Astrocyte of the spinal cord (primary cell): ENCODE measurements around the gene EFHB.
"Not testable (repeated sequence)": the region's sequence is repeated elsewhere in the genome, so short reads cannot be mapped to it uniquely, and the experiment has no call there.

Experiments used
- DNase-seq: peaks from one replicate; pipeline ENCODE4 v3.0.0; 2011; ENCODE audit warnings: low read depth, low spot score
- H3K4me3 ChIP-seq: 2 replicates; pipeline ENCODE4 v1.5.1; 2011; ENCODE audit warnings: low read depth, mild to moderate bottlenecking, low read length, moderate library complexity
- in situ Hi-C: cut with HindIII; loops from 2 replicates; pipeline ENCODE4 v1.10.0; 2017; ENCODE audit warnings: low sequenced_read_pairs
- TF ChIP-seq, protein P1 (sequence below): IDR thresholded peaks from 2 replicates; pipeline ENCODE4 v1.5.1; 2012; ENCODE audit warnings: low read depth, mild to moderate bottlenecking, low read length, inconsistent platforms

Gene EFHB

GRCh38 chr3:19891740-19892139, 42.3 kb downstream of the EFHB start:
- in situ Hi-C loops: no loop called here
- DNase-seq: no peak
- H3K4me3 ChIP-seq: no peak overlapping the region
- TF ChIP-seq, protein P1, sequence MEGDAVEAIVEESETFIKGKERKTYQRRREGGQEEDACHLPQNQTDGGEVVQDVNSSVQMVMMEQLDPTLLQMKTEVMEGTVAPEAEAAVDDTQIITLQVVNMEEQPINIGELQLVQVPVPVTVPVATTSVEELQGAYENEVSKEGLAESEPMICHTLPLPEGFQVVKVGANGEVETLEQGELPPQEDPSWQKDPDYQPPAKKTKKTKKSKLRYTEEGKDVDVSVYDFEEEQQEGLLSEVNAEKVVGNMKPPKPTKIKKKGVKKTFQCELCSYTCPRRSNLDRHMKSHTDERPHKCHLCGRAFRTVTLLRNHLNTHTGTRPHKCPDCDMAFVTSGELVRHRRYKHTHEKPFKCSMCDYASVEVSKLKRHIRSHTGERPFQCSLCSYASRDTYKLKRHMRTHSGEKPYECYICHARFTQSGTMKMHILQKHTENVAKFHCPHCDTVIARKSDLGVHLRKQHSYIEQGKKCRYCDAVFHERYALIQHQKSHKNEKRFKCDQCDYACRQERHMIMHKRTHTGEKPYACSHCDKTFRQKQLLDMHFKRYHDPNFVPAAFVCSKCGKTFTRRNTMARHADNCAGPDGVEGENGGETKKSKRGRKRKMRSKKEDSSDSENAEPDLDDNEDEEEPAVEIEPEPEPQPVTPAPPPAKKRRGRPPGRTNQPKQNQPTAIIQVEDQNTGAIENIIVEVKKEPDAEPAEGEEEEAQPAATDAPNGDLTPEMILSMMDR: no peak

- peak; percentile 20 for DNase-seq
- H3K4me3 ChIP-seq: no peak overlapping the region
- in situ Hi-C loops: no loop called here
- TF ChIP-seq, protein P1: no peak
Measured at GRCh38 chr3:19888428-19889152, 45.4 kb downstream of the EFHB start.

- DNase-seq, in situ Hi-C loops, H3K4me3 ChIP-seq: not testable (repeated sequence)
Measured at GRCh38 chr3:19887122-19887521, 46.9 kb downstream of the EFHB start.

DNA sequence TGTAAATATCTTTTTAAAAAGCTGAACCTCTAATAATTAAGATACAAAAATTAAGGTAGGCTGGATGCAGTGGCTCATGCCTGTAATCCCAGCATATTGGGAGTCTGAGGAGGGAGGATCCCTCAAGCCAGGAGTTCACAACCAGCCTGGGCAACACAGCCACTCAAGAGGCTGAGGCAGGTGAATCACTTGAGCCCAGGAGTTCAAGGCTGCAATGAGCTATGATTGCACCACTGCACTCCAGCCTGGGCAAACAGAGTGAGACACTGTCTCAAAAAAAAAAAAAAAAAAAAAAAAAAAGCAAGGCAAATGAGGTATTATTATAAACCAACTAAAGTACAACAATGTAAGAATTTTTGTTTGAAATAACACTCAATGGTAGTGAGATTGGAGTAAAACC, 47.6 kb downstream of the EFHB start:
- in situ Hi-C loops: no loop called here
- no peak overlapping the region for H3K4me3 ChIP-seq
- DNase-seq: no peak
- TF ChIP-seq, protein P1: no peak

DNA sequence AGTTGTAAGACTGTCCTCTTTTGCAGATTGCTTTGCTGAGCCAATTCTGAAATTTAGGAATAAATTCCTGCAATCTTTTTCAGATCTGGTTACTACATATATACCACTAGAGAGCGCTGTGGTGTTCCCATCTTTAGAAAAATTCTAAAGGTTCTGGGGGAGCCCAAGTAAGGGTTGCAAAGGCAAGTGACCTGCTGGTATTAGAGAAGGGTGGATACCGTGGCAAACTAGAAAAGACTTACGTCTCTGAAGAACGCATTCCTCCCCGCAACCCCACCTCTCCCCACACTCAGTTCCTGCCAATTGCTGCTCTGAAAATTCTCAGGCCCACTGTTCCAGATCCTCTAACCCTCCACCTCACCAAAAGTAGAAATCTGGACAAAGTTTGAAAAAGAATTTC, 48.5 kb downstream of the EFHB start:
- no peak overlapping the region for H3K4me3 ChIP-seq
- in situ Hi-C loops: no loop called here
- DNase-seq: peak; percentile 44
- TF ChIP-seq, protein P1: peak; percentile 63

DNA sequence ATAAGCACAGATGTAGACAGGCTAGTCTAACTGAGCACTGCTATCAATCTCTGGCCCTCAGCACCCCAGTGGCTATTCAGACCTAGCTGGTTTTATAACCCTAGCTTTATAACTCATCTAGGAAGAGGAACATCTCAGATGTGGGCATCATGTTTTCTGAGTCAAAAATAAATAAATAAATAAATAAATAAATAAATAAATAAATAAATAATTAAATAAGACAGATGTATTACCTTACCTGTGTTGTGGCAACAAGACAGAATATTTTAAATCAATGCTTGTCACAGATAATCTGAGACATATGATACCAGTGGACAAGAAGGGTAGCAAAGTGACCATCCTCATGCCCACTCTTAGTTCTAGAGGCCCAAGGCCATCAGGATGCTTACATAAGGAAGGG, 52.2 kb downstream of the EFHB start:
- TF ChIP-seq, protein P1: no peak
- no peak overlapping the region for H3K4me3 ChIP-seq
- in situ Hi-C loops: no loop called here
- DNase-seq: no peak

DNA sequence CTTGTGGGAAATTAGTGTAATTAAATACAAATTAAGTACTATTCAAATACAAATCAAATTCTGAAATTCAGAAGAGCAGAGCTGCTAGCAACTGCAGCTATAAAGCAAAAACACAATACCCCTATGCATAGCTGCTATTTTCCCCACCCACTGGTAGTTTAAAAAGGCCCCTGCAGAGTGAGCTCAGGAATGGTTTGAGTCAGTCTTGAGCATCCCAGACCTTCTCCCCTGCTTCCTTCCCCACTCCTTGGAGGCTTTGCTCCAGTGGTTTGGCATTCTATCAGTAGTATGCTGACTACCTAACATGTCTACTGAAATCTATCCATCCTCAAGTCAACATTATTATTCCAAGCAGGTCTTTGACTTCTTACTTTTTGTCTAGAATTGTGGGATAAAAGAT, 53.0 kb downstream of the EFHB start:
- DNase-seq: no peak
- TF ChIP-seq, protein P1: no peak
- H3K4me3 ChIP-seq: no peak overlapping the region
- in situ Hi-C loops: no loop called here
